Activated CD8-positive, alpha-beta memory T cell treated with anti-CD3 and anti-CD28 coated beads, Interleukin-2, amount 50 U/mL, for 1 hour (primary cell): Measurements from ENCODE around the gene GSTT2.
"Not testable (repeated sequence)": the region's sequence is repeated elsewhere in the genome, so short reads cannot be mapped to it uniquely, and the experiment has no call there.

Source experiments
- DNase-seq: peaks from one replicate; pipeline ENCODE4 v3.0.0-alpha.2; 2020; ENCODE audit errors: extremely low read depth

The GSTT2 gene

GRCh38 chr22:23974345-23974744, 5.6 kb upstream of the GSTT2 start, which contains the start of gene DDT:
TSS of gene DDT (minus strand) at chr22:23974441. CDS start at chr22:23974414, 27 bp downstream.
- not testable (repeated sequence) for DNase-seq

GRCh38 chr22:23974836-23975352, 5.0 kb upstream of the GSTT2 start:
- not testable (repeated sequence) for DNase-seq

GRCh38 chr22:23977304-23977703, 2.6 kb upstream of the GSTT2 start:
- DNase-seq, result not testable (repeated sequence)

- DNase-seq, result not testable (repeated sequence)
Measured at GRCh38 chr22:23980567-23980966, 633 bp downstream of the GSTT2 start.

GRCh38 chr22:23984430-23984829, 4.5 kb downstream of the GSTT2 start:
- no peak for DNase-seq

- not testable (repeated sequence) for DNase-seq
Measured at GRCh38 chr22:23986089-23986488, 6.2 kb downstream of the GSTT2 start.

GRCh38 chr22:23986538-23987178, 6.7 kb downstream of the GSTT2 start:
- not testable (repeated sequence) for DNase-seq

GRCh38 chr22:23989583-23990244, 9.8 kb downstream of the GSTT2 start:
- DNase-seq, result not testable (repeated sequence)

- DNase-seq, result not testable (repeated sequence)
Measured at GRCh38 chr22:23993080-23993479, 13.1 kb downstream of the GSTT2 start.

GRCh38 chr22:23993581-23994177, 13.7 kb downstream of the GSTT2 start:
- DNase-seq, result not testable (repeated sequence)

- no peak for DNase-seq
Measured at GRCh38 chr22:23997092-23997491, 17.2 kb downstream of the GSTT2 start.

GRCh38 chr22:23999779-24000178, 19.8 kb downstream of the GSTT2 start:
- not testable (repeated sequence) for DNase-seq

GRCh38 chr22:24001314-24001713, 21.4 kb downstream of the GSTT2 start:
- no peak for DNase-seq

GRCh38 chr22:24002272-24002671, 22.3 kb downstream of the GSTT2 start:
- DNase-seq, result no peak

- DNase-seq, result no peak
Measured at GRCh38 chr22:24002851-24003250, 22.9 kb downstream of the GSTT2 start.

GRCh38 chr22:24003887-24004286, 24.0 kb downstream of the GSTT2 start:
- DNase-seq, result no peak

- no peak for DNase-seq
Measured at GRCh38 chr22:24005201-24005600, 25.3 kb downstream of the GSTT2 start, which contains the start of gene GSTT4. TSS of gene GSTT4 (minus strand) at chr22:24005453. CDS start at chr22:24005356, 97 bp downstream.

- no peak for DNase-seq
Measured at GRCh38 chr22:24006207-24006913, 26.4 kb downstream of the GSTT2 start.

GRCh38 chr22:24006914-24007214, 26.9 kb downstream of the GSTT2 start:
- DNase-seq, result no peak

- DNase-seq, result no peak
Measured at GRCh38 chr22:24007253-24008021, 27.5 kb downstream of the GSTT2 start.

- DNase-seq, result no peak
Measured at GRCh38 chr22:24008022-24008283, 28.0 kb downstream of the GSTT2 start.
